A673 (cell line): ENCODE results near the gene SPATA21.

Experiments used
- CTCF ChIP-seq: fragments of 300-800, 200-600 bp; sonication (generic); conservative IDR thresholded peaks from 2 replicates; pipeline ENCODE4 v1.5.1; 2017; ENCODE audit warnings: low read depth, mild to moderate bottlenecking, antibody characterized with exemption, low read length, moderate library complexity, mixed read lengths
- EZH2 ChIP-seq: fragments of 200-600 bp; sonication (generic); IDR thresholded peaks from 2 replicates; pipeline ENCODE4 v1.6.1; 2017; ENCODE audit warnings: borderline replicate concordance, low read depth, mild to moderate bottlenecking, mixed read lengths, antibody characterized with exemption, low read length; ENCODE audit not compliant: poor library complexity, severe bottlenecking

GRCh38 chr1:16410803-16411202 is 26.4 kb downstream of the SPATA21 start:
- no peak for TF ChIP-seq CTCF
- no peak for TF ChIP-seq EZH2
